WI38 (cell line): ENCODE results near the gene BIN1.

Source experiments
- H3K4me3 ChIP-seq: 2 replicates; pipeline ENCODE4 v1.5.1; 2011; ENCODE audit warnings: low read depth, mild to moderate bottlenecking, control low read depth, low read length
- CTCF ChIP-seq: IDR thresholded peaks from 2 replicates; pipeline ENCODE4 v1.5.1; 2012; ENCODE audit warnings: low read depth, mild to moderate bottlenecking, control low read depth, low read length

The BIN1 gene

GRCh38 chr2:127044977-127045661 is 61.8 kb downstream of the BIN1 start:
- no peak overlapping the region for H3K4me3 ChIP-seq
- TF ChIP-seq CTCF: no peak

- no peak overlapping the region for H3K4me3 ChIP-seq
- no peak for TF ChIP-seq CTCF
Observed at GRCh38 chr2:127044165-127044718, 62.7 kb downstream of the BIN1 start.

GRCh38 chr2:127043367-127044164 is 63.4 kb downstream of the BIN1 start:
- no peak for TF ChIP-seq CTCF
- H3K4me3 ChIP-seq: no peak overlapping the region

- H3K4me3 ChIP-seq: no peak overlapping the region
- no peak for TF ChIP-seq CTCF
Observed at GRCh38 chr2:127041259-127041970, 65.5 kb downstream of the BIN1 start.

GRCh38 chr2:127040169-127040568 is 66.8 kb downstream of the BIN1 start:
- no peak for TF ChIP-seq CTCF
- no peak overlapping the region for H3K4me3 ChIP-seq

GRCh38 chr2:127039387-127040031 is 67.4 kb downstream of the BIN1 start:
- no peak for TF ChIP-seq CTCF

More at GRCh38 chr2:127039387-127040031, 67.4 kb downstream of the BIN1 start:
- no peak overlapping the region for H3K4me3 ChIP-seq
